ENCODE data around the gene CSF2. TPM values are rescaled to one million over a fixed set of nuclear protein-coding genes. Genes with fewer than 3 reads are reported as not detected.

Gene CSF2
- total RNA-seq, 1 donor from 2014 or later: not detected

DNA sequence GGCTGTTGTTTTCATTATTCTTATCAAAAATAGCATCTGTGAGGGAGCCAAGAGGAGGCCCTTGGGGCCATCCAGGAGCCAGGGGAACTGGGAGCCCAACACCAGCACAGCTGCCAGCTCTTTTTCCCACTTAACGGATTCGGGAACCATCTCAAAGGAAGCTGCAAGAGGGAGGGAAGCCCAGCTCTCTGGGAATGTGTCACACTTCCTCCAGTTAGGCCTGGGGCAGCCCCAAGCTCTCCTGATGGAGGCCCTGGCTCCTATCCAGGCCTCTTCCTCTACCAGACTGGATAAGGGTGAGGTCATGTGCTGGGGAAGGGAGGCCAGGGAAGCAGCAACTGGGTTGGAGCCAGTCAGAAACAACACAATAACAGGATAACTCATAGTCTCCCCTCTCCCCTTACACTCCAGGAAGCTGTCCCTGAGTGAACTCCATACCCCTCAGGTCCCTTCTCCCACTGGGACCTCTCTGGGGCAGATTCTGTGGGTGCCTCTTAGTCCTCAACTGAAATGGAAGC lies 12.7 kb downstream of the CSF2 start:
- DNase-seq (ENCODE audit: low spot score) (peak; percentile 58), ATAC-seq (peak; percentile 79)

DNA sequence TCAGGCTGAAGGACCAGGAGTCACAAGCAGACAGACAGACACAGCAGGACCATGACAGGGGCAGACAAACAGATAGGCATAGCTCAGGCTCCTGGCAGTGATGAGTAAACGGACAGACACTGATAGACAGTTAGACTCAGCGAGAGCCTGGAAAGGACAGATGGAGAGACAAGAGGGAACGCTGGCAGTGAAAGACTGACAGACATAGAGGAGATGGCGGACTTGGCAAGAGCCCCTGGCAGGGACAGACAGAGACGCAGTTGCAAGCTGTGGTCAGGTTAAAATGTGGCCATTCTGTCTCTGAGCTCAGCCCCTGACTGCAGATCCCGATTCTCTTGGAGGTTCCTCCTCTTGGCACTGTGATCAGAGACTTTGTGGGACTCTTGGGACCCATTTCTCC lies 13.6 kb downstream of the CSF2 start:
- ATAC-seq (no peak), DNase-seq (ENCODE audit: low spot score) (no peak)

DNA sequence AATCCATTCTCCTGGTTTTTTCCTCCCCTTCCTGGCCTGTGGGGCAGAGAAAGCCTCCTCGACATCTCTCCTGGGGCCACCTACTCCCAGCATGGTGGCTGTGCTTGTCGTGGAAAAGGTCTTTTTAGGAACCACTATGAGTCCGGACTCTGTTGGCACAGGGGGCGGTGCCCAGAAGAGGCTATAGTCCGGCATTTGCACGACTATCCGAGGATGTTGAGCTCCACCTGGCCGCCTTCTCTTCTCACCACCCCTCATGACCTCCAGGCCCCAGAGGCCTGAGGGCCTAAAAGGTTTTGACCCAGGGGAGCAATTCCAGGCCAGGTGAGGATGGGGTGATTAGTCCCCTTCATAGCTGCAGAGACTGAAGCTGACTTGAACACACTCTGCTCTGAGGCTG lies 14.1 kb downstream of the CSF2 start:
- ATAC-seq (no peak), DNase-seq (ENCODE audit: low spot score) (no peak)

DNA sequence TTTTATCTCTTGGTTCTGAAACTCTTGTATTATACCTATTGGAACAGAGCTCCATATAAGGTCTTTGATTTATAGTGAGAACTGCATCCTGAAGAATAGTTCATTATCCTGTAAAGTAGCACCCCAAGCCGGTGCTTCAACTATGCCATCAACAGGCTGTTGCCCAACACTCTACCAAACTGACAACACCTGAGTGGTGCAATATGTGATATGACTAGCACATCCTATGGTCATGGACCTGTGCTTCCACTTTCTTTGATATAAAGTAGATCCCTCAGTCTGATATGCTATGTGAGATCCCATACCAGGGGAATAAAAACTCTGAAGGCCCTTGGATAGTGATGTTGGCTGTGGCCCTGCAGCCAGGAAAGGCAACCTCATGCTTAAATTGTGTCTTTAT lies 15.8 kb downstream of the CSF2 start:
- DNase-seq (ENCODE audit: low spot score) (no peak), ATAC-seq (no peak)

DNA sequence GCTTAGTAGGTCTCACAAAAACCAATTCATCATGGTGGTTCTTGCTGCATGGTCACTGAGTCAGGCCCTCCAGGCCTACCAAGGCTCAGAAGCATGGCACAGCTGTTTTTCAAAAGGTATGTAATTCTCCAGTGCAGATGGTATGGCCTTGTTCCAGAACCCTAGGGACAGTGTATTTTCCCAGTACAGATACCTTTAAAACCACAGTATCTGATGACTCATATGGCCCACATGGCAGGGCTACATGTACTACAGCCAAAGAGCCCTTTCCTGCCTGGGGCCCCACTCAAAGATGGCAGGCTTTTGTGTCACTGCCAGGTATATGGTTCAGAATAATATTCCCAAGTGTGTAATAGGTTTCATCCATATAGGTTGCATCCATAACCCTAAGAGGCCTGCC lies 16.5 kb downstream of the CSF2 start:
- DNase-seq (ENCODE audit: low spot score) (no peak), ATAC-seq (no peak)

DNA sequence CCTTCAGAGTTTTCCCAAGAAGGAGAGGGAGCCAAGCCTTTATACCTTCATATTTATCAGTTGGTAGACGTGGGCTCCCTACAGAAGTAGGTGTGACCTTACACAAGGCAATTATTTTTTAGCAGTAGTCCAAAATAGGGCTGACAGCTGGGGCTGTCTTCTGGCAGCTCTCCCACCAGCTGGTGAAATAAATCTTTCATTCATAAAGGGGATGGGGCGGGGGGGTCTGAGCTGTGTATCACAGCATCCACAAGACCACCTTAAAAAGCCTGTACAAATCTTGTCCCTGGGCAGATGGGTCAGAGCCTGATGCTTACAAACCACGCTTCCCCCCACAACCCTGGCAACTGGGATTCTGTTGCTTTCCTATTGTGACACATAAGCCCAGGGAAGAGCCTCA lies 19.7 kb downstream of the CSF2 start:
- DNase-seq (ENCODE audit: low spot score) (no peak), ATAC-seq (no peak)

DNA sequence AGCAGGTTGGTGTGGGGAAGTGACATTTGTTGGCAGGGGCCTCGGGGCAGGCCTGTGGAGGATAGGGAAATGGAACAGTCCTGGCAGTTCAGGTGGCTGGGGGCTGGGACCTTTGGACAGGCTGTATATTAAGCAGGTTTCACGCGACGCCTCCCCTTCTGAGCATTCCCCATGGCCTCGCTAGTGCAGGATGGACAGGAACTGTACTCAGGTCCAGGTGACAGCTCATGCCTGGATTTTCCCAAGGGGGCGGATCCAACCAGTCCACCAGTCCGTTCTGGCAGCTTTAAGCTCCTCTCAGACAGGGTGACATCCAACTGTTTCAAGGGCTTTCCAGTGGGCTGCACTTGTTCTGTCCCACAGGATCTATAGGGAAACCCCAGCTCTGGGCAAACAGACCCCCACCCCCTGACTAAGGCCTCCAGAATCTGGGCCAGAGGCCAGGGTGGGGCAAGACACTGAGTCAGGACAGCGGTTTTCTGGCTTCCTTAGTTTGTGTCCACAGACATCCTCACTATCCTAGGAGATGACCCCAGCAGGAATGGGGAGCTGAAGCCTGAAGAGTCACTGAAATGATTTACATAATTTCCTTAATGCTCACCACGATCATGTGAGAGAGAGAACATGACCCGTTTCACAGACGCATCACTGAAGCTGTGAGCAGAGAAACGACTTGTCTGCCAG lies 20.9 kb downstream of the CSF2 start:
- DNase-seq (ENCODE audit: low spot score) (no peak), ATAC-seq (no peak)

DNA sequence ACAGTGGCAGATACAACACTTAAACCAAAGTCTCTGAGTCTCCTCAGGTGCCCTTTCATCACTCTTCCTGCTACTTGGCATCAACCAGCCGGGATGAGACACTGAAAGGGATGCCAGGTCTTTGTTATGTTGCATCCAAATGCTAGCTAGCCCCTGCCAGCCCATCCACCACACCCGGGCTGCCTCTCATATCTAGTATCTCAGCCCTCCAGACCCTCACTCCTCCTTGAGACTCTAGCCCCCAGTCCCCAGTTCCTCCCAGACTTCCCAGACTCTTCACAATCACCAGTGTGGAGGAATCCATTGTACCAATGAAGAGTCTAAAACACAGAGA lies 21.5 kb downstream of the CSF2 start:
- ATAC-seq: no peak
- DNase-seq (ENCODE audit: low spot score): no peak

DNA sequence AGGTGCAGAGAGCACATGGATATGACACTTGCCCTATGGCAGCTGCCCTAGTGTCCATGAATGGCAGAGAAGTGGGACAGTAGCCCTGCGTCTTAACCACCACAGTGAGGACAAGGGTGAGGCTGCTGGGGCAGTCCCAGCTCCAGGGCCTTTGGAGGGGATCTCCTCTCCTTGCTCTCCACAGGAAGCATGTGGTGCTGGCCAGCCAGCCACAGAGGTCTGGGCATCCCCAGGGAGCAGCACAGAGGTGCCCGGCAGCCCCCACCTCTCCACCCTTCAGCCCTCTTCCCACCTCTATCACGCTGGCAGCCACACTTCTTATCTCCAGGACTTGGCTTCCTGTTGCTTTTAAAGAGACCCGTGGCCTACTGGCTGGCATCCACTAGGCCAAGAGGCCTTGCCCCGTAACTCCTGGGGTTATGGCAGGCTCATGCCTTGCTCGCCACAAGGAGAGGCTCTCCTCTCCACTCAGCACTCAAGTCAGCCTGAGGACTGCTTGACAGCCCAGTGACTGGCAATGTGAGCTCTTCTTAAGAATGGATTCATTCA lies 21.9 kb downstream of the CSF2 start:
- DNase-seq (ENCODE audit: low spot score) (no peak), ATAC-seq (no peak)

DNA sequence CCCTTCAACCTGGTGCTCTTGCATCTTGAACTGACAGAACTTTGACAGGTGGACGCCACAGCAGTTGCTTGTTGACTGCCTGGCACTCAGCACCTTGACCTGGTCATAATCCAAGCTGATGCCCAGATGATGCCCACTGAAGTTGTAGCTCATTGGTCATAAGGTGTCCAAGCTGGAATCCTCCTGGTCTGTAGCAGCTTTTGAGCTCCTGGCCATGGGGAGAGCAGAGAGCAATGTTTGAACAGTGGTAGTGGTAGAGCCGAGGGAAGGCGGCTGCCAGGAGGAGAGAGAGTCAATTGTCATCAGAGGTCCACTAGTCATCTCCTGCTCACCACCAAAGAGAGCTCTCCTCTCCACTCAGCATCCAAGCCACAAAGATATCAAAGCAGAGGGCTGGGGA lies 23.3 kb downstream of the CSF2 start:
- no peak for DNase-seq (ENCODE audit: low spot score)

DNA sequence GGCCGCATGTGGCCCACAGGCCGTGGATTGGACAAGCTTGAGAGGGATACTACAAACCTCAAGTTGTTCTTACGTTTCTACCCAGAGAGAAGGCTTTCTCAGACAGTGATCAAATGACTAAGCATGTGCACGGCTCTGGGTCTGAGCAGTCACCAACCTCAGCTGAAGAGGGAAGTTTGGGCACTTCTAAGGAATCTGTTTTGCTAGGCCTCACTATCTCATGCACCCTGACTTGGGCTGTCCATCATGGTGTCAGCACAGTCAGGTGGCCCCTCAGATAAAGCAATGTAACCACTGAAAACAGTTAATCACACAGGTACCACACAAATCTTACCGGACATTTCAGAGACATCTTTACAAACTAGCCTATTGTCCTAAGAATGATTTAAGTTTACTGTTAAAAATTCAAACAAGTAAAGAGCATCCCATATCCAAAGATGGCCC lies 24.6 kb downstream of the CSF2 start:
- no peak for ATAC-seq
- no peak for DNase-seq (ENCODE audit: low spot score)

More for the DNA sequence above, 23.3 kb downstream of the CSF2 start:
- ATAC-seq: no peak

DNA sequence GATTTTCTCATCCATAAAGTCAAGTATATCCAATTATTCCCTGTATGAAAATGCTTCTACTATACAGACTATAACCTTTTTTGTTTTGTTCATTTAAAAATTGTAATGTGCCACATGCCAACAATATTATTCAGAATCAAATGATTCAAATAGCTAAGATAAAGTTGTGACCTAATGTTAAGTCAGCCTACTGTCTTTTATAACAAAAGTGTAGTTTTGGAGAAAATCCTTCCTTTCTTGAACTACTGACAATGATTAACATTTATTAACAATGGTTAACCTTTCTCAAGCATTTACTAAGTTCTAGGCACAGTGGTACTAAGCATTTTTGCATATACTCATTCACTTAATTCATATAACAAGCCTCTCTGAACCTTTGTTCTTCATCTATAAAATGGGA lies 25.0 kb downstream of the CSF2 start:
- no peak for ATAC-seq
- no peak for DNase-seq (ENCODE audit: low spot score)

DNA sequence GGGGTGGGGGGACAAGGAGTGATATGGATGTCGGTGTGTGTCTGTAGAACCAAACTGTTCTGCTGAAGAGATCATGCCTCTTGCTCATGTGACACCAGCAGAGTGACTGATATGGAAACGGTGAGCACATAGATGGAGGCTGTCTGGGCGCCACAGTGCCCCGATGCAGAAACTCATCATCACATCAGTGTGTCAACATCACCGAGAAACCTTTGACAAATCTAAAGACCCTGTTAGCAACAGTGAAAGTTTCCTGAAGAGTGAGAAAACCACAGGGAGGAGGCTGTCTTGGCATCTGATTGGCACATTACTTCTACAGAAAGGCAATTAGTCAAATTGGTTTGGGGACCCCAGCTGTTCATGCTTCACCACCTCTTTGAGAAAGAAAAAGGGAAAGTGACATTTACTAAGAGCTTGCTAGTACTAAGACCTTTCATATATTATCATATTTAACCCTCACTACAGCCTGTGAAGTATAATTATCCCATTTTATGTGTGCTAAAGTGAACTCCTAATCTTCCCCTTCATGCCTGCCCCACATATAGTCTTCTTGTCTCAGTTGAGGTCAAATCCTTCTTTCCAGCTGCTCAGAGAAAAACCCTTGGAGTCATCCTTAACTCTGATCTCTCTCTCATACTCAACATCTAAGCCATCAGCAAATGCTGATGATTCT lies 25.6 kb downstream of the CSF2 start:
- ATAC-seq: no peak
- DNase-seq (ENCODE audit: low spot score): no peak

DNA sequence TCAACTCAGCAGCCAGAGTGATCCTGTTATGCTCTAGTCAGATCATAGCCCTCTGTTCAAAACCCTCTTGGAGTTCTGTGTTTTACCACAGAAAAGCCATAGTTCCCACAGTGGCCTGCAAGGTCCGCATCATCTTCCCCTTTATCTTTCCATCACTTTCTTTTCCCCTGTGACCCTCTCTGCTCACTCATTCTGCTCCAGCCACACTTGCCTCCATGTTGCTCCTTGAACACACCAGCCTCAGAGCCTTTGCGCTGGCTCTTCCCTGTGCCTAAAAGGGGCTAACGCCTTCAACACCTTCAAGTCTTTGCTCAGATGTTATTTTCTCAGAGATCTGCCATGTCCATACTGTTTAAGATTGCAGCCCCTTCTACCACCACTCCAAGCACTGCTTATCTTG lies 26.3 kb downstream of the CSF2 start:
- no peak for ATAC-seq
- no peak for DNase-seq (ENCODE audit: low spot score)

DNA sequence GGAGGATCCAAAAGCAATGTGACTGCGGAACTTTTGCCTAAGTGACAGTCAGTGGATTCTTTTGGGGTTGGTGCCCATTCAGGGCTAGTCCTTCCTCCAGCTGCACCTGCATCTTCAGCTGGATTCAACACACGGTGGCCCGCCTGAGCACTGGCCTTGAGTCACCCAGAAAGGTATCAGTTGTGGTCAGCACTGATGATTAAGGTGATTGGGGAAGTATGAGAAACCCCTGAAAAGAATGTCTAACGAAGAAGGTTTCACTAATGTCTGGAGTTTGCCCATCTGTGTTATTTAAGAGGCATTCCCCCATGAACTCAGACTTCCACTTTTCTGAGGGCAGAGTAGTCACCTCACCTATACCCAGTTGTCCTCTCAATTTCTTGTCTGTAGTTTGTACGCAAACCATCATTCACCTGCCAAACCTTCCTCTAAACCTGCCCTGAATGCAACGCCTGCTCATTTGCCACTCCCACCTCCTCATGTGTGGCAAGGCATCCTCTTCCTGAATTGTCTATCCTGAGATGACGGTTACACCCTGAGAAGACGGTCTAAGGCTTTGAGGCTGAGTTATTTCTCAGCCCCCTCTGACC lies 27.2 kb downstream of the CSF2 start:
- ATAC-seq: no peak

DNA sequence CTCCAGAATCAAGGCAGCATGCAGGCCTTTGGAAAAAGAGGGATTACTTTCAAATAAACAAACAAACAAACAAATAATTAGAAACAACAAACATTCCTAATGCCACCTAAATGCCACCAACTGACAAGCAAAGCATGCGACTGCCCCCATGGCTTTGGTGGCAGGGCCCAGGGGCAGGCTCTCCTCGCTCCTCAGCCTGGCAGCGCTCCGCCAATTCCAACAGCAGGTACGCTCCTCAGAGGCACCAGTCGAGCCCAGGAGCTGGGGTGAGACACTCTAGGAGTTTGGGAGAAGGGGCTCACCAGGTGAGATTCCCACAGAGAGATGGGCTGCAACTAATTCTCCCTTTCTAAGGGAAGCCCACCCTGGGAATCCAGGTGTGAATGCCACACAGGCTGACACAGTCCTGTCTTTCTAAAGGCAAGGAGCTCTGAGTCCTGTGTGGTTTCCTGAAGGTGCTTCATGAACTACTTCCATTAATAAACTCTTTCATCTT lies 27.8 kb downstream of the CSF2 start:
- ATAC-seq (no peak), DNase-seq (ENCODE audit: low spot score) (no peak)

More for the DNA sequence above, 27.2 kb downstream of the CSF2 start:
- DNase-seq (ENCODE audit: low spot score): no peak

DNA sequence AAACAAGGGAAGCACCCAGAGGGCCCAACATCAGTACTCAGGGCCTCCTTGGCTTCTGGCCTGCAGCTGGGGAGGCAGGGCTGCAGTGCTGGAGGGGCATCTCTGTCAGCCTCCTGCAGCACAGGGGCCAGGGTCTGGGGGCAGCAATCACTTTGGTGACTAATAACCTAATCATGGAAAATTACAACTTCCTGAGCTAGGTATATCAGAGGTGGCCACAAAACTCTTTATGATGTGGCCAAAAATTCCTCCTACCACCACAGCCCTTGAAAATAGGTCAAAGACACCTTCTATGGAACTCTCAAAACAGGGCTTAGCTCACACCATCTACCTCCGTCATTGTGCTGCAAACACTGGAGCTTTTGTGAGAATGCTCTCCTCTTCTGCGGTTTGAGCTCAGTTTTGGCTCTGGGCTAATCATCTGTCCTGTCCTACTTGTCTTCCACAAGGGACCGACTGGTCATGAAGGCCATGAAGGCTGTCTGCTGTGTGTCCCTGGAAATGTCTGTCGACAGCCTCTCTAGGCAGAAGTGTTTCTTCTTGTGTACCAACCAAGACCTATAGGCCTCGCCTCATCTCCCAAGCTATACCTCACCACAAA lies 28.6 kb downstream of the CSF2 start:
- ATAC-seq (no peak), DNase-seq (ENCODE audit: low spot score) (no peak)

DNA sequence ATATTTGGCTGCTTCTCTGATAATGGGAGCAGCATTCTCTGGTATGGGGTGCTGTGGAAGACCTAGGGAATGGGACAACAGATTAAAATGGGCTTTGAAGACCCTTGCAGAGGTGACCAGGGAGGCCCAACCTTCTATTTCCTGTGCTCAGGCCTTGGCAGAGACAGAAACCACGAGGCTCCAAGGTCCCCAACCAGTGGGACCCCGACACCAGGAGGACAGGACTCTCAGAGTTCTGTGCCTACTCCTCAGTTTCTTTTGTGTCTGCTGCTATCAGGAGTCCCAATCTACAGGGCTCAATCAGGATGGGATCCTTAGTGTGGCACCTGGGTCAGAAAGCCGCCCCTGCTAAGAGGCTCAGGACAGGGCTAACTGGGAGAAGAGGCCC lies 29.3 kb downstream of the CSF2 start:
- DNase-seq (ENCODE audit: low spot score): no peak
- ATAC-seq: no peak

DNA sequence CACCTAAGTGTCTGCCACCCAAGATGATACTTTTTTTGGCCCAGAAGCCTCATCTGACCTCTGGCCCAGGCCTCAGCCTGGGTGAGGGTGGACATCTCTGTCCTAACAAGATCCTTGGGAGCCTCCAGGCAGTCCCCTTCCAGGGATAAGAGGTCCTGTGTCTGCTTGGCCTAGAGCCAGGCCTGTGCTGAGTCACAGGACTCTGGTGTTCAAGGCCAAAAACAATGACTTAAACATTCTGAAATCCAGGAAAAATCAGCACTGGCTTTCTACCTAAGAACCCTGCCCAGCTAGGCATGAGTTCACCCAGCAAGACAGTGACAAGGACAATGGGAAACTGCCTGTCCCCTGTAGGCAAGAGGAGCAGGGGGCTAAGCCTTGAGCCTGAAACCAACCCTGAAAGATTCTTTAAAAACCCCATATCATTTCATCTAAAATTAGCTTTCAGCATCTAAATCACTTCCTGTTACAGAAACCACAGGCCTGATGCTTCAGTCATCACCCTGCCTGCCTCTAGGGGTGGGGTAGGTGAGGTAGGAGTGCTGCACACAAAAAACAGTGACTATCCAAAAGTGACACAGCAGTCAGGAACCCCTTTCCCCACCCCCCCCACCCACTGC lies 29.9 kb downstream of the CSF2 start:
- DNase-seq (ENCODE audit: low spot score) (peak; percentile 55), ATAC-seq (peak; percentile 42)

DNA sequence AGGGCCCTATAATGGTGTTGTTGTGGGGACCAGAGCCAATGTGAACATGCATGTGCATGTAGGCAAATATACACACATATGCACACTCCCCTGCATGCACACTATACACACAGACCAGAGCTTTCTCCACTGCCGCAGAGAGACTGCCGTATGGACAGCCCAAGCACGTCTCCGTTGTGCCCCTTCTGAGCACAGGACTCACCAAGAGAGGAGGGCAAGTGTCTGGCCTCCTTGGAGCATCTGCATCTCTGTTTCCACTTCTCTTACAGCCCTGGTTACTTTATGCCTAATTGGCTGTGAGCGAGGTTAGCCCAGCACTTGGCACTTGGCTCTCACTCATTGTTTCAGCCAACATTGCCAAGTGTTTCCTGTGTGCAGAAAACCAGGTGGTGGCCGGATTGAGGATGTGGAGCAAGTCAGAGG lies 30.4 kb downstream of the CSF2 start:
- ATAC-seq (no peak), DNase-seq (ENCODE audit: low spot score) (no peak)

DNA sequence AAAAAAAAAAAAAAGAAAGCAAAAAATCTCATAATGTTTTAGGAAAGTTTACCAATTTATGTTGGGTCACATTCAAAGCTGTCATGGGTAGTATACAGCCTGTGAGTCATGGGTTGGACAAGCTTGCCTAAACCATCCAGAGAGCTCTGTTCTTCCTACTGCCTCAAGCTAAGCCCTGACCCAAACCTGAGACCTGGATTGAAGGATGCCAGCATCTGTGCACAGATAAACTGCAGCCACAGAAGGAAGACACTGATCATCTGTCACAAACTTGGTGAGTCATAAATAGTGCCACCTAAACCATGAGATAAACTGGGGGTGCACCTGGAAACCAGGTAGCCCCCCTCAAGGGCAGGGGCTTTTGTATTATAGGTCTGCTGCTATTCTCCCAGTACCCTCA lies 31.0 kb downstream of the CSF2 start:
- no peak for DNase-seq (ENCODE audit: low spot score)
- ATAC-seq: no peak
